ENCODE measurements around the gene CDK3.
"Not testable (repeated sequence)": the region's sequence is repeated elsewhere in the genome, so short reads cannot be mapped to it uniquely, and the experiment has no call there.

Gene CDK3

DNA sequence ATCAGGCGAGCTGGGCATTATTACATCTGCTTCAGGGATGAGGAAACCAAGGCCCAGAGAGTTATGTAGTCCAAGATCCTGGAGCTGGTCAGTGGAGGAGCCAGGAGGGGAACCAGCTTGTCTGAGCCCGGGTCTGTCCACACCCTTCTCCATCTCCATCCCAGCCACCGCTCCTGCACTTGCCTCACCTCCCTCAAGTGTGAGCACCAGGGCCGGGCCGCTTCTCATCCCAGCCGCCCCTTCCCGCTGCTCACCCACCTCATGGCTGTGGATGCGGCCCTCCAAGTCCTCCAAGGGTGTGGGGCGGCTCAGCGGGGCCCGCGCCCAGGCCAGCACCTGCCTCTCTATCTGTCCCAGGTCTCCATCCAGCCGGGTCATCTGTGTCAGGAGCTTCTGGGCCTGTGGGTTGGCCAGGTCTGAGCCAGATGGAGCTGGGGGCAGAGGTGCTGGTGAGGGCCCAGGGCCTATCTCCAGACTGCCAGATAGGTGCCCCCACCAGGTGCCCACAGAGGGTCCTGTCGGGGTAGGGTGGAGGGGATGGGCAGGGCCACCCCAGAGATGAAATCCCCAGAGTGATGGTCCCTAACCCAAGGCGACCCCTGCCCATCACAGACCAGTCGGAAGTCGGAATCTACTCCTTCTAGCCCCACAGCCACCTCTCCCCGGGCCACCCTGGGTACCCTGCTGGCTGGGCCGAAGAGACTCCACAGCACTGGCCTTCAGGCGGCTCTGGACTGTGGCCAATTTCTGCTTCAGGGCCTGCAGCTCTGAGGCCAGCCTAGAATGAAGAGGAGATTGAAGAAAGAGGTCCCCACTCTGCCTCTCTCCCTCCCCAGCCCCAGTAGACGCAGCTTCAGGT lies 17.1 kb downstream of the CDK3 start:
- no peak for DNase-seq

DNA sequence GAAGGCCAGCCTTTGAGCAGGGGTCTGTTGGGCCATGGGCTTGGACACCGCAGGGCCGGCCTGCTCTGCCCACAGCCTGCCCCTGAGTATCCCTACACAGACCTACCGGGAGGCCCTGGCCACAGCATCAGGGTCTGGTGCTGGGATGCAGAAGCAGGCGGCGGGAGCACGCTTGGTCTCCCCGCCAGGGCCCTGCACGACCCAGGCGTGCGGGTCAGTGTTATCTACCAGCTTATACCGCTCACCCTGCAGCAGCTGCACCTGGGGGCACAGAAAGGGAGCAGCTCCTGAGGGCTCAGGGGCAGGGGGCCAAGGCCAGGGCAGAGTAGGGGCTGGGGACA lies 17.7 kb downstream of the CDK3 start:
- DNase-seq: no peak

DNA sequence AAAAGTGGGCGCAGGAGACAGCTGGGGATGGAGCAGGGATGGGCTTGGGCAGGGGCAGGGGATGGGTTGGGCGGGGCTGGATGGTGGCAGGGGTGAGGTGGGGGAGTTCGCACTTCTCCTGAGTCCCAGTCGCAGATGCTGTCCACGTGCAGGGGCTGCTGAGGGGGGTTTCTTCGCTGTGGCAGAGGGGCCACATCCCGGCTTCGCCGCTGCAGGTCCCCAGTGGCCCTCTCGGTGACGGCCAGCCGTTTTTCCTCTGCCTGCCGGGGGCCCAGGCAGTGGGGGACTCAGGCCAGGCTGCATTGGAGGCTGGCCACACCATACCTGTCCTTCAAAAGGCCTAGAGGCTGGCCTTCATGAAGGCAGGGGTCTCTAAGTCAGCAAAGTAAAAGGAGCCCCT lies 18.1 kb downstream of the CDK3 start:
- no peak for DNase-seq

DNA sequence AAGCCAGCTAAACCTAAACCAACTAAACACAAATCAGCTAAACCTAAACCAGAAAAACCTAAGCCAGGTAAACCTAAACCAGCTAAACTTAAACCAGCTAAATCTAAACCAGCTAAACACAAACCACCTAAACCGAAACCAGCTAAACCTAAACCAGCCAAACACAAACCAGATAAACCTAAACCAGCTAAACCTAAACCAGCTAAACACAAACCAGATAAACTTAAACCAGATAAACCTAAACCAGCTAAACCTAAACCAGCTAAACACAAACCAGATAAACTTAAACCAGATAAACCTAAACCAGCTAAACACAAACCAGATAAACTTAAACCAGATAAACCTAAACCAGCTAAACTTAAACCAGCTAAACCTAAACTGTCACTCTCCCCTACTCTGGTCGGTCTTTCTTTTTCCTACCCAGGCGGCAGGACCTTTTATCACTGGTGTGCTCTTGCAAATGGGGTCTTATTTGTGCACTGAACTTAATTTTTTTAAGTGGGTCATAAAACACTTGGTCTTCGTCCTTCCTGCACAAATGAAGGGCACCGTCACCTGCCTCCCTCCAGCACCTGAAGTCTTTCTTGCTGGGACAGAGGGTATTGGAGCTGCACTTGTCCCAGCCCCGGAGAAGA lies 19.3 kb downstream of the CDK3 start:
- DNase-seq: no peak

DNA sequence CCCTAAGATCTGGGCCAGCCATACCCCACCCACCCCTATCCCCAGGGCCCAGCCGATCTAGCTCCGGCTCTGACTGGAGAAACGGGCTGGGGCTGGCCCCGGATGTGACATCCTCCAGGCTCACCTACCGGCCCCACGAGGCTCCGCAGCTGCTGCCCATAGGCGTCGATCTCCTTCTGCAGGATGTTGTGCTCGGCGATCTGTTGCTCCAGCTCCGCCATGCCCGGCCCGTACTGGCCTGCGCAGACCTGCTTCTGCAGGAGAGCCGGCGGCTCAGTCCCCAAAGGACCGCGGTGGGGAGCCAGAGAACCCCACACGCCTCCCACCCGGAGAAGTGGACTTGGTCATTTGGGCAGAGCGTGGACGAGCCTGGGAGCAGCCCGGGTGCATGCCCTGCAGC lies 21.6 kb downstream of the CDK3 start:
- DNase-seq: no peak

DNA sequence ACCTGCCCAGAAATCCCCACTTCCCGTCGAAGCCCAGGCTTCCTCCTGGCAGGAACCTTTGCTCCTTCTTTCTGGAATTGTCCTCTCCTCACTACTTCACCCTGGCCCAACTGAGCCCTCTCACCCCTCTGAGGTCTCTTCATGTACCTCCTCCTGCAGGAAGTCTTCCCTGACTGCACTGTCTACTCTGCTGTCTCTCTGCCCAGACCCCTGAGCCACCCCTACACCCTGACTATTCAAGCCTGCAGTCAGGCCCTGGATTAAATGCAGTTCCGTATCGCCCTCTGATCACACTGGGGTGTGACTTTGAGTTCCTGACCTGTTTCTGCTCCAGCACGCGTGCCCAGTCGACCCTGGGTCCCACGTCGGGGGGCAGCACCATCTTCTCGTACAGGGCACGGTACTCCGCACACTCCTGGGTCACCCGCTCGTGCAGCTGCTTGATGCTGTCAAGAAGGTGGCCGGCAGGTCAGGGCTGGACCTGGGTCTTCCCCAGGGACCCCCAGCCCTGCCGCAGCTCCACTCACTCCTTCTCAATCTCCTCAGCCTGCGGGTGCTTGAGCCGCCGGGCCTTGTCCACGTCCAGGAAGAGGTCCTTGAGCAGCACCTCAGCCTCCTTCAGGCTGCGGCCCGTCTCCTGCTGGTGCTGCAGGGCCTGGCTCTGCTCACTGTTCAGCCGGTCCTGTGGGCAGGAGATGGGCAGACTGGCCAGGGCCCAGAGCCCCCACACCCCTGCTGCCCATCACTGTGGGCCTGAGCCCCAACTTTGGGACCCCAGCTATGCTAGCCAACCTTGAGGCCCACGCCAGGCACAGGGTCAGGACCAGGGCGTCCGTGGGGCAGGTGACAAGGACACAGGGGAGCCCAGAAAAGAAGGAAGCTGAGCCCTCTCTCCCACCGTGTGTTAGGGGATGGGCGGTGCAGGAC lies 22.6 kb downstream of the CDK3 start:
- no peak for DNase-seq

DNA sequence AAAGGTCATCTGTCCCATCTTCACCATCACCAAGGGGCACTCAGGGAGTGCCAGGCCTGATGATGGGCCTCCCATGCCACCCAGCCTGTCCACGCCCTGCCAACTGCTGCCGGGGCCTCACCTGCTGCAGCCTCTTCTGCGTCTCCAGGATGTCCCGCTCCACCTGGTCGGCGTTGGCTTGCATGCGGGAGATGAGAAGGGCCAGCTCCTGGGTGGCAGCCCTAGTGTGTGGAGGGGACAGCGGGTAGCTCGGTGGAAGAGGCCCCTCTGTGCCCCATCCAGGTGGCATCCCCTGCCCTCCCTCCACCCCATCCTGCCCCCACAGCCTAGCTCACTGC lies 23.2 kb downstream of the CDK3 start:
- DNase-seq: no peak

DNA sequence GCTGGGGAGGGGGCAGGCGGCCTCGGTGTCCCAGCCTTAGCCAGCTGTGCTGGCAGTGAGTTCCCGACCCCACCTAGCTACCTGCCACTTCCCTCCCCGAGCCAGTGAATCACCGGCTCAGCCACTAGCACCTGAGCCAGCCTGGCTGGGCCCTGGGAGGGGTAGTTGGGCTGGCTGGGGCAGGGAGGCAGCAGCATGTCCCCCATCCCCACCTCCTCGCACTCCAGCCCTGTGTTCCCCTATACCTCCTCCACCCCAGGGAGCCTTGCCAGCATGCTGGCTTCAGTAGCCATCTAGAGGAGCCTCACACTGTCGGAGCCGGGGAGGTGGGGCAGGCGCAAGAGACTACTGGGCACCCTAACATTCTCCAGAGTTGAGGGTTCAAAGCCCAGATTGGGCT lies 23.7 kb downstream of the CDK3 start:
- no peak for DNase-seq

DNA sequence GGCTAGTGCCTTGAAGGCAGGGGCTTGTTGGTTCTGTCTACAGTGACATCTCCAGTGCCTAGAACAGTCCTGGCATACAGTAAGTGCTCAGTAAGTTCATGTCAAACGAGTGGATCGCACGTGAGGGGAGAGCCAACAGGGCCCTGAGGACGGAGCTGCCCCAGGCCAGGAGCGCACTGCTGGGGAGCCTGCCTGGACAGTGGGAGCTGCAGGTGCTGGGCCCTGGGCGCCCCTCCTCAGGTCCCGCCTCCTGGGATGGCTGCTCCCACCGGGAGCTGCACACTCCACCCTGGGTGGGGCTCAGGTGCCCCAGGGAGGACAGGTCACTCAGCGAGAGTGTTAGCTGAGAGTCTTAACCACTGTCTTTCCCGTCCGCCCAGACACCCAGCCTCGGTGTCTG lies 24.6 kb downstream of the CDK3 start:
- DNase-seq: no peak

DNA sequence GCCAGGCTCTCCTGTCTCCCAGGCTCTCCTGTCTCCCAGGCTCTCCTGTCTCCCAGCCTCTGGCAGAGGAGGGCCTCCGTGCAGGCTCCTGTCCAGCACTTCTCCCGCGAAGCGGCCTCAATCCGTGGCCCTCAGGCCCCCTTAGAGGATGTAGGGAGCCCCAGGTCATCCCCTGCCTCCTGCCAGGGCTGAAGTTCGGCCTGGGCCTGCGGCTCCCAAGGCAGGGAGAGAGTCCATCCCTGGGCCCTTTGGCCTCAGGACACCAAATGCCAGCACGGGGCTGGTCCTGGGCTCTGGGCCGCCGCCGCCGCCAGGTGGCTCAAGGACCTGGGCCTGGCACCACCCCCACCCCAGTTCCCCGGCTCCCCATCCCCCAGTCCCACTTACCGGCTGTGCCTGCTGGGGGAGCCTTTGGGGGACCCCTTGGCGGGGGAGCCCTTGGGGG lies 26.1 kb downstream of the CDK3 start:
- no peak for DNase-seq

DNA sequence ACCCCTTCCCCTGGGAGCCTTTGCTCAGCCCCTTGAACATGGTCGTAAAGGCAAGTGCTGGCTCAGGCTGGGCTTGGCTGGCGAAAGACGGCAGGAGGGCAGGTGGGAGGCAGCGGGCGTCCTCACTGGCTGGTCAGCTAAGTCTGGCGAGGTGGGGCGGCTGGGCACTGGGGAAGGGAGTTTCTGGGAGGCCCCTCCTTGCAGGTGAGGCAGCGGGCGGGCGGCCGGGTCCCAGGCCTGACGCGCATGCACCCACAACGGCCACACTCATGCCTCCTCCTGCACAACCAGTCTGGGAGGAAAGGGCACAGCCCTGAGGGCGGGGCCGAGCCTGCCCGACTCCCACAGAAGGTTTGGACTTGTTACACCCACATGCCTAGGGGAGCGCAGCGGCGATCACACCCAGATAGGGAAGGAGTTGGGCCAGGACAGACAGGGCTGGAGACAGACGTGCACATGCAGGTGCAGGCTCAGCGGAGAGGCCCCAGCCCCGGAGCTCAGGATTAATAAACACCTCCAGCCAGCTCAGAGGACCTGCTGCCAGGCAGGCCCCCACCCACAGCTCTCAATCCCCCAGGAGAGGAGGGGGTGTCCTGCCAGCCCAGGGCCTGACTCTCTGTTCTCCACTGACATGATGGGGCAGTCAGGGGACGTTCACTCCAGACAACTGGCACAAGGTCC lies 26.6 kb downstream of the CDK3 start, which contains the start of gene EVPL:
Gene EVPL, minus strand, starts transcription at position 148 of the 681 bp plus-strand sequence. Its CDS starts 108 bp downstream, at position 40.
- no peak for DNase-seq

DNA sequence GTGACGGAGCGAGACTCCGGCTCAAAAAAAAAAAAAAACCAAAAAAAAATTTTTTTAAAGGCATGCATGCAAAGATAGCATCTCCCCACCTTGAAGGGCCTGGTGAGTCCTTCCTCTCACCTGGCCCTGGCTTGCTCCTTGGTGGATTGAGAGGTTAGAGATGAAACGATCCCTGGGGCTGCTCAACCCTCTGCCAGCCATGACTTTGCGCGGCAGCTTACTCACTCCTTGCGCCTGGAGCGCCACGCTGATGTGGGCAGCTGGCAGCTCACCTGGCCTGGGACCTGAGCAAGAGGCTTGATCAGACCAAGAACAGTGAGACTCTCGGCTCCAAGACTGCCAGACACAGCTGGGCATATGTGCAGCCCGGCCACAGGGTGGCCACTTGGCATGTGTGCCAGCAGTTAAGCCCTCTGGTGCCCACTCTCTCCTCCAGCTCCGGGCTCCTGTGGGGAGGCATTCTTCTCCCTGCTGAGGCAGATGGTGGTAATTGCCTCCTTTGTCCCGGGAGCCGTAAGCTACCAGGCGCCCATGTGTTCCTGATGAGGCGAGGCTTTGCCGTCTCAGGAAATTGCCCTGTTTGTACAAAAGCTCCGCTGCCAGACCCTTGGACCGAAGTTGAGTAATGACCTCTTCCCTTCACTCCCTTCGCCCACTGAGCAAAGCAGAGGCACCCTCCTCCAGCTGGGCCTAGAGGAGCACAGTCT lies 31.6 kb downstream of the CDK3 start:
- peak; percentile 79 to 88 for DNase-seq

DNA sequence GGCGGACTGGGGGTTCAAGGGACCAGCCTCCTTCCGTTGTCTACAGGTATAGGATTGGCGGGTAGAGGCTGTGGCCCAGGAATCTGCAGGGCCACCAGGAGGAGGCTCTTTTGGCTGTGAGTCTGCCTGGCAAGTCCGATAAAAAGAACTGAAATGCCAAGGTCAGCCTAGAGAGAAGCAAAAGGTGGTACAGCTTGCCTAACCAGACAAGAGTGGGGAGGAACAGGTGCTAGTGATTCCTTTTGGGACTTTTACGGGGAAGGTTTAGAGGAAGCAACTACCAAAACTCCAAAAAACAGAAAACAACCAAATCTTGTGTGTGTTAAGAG lies 32.1 kb downstream of the CDK3 start:
- DNase-seq: no peak

DNA sequence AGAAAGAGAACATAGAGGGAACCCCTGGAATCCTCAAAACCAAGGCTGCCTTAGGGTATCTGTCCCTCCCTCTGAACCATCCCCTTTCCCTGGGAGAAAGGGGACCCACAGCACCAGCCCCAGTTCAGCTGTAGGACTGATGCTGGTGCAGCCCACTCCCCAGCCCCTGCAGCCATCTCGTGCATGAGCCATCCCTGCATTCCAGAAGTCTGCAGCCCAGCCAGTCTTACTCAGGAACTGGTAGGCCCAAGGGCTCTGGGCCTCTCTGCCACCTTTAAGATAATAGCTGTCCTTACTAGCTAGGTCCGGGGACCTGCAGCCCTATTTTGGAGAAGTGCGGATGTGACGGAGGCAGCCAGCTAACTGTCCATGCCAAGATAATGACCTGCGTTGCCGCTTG lies 32.5 kb downstream of the CDK3 start:
- DNase-seq: no peak

DNA sequence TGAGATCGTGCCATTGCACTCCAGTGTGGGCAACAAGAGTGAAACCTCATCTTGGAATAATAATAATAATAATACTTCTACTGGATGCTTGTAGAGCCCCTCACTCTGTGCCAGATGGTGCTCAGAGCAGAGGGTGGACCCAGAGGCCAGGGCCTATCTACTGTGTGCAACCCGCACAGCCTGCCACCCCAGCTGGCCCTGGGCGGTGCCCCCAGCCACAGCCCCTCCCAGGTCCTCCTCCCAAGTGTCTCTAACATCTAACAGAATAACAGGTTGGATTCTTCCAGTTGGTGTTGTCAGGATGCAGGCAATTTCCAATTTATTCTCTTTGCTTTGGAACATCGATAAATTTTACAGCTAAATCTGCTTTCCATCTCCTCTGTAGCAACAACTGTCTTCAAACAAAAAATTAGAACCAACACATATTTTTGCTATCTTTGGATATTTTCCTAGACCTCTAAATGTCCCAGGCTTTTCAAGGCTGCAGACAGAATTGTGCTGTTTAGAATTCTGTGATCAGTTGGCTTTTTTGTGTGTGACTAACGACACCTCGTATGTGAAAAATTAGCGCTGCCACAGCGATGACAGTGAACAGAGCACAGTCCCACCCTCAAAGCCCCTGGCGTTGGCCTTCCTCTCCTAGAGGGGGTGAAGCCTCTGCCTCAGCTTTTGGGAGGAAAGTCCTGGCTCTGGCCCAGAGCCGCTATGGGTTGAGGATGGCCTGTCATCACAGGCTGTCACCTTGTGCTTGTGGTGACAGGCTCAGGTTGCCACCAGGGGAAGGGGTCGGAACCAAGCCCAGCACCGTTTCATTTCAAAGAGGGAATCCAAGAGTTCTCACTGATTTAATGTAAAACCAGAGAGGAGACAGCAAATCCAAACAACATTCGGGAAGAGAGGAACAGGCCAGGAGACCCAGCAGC lies 34.0 kb downstream of the CDK3 start:
- no peak for DNase-seq

DNA sequence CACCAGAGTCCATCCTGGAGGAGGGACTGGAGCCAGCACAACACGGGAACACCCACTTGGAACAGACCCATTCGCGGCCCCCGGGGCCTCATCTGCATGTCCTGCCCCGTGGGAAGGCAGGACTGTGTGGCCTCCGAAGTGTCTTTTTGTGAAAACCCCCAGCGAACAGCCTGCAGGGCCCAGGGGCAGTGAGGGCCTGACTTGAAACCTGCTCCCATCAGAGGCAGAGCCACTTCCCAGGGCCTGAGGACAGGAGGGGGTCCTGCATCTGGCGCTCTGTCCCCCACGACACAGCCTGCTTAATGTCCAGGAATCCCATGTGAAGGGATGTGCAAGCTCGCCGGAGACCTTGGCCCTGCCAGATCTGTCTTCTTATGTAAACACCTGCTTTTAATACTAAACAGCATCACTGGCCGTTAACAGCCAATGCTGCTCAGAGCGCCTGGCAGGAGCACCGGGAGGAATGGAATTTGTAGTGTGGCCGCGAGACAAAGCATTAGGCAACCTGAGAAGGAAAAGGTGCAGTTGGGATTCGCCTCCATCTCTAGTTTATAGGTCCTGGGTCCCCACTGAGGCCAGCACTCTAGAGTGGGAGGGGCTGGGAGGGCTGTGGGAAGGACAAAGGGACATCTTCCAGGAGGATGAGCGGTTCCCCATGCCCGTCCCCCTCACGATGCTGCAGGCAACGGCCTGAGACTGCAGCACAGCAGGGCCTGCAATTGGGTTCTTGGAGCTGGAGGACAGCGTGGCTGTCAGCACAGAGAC lies 36.0 kb downstream of the CDK3 start:
- DNase-seq: peak in 1 of 2 experiments; percentile 33

DNA sequence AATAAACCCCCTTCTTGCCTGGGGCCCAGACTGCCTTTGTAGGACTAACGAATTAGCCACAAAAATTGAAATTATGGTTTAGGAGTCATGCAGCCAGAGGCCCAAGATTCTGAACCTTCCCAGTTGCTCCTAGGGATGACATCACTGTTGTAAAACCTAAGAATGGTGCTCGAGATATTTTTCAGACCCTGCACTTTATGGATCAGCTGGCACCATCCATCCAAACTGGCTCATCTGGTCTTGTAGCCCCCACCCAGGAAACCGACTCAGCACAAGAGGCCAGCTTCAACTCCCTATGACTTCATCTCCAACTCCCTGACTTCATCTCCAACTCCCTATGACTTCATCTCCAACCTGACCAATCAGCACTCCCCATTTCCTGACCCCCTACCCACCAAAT lies 37.4 kb downstream of the CDK3 start:
- DNase-seq: no peak

DNA sequence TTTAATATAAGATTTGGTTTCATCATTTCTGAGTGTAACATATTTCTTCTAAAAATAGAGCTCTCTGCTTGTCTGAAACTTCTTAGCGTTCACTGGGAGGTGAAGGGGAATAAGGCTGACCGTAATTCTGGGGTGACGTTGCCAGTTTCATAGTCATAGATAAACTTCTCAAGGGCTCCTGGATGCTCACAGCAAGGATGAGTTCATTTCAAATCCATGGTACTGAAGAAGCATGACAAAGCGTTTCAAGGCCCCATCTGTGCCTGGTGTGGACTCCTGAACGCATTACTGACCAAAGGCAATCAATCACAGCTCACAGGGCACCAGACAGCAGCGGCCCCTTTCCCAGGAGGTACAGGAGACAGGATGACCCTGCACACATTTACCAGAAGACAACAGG lies 38.5 kb downstream of the CDK3 start:
- no peak for DNase-seq

DNA sequence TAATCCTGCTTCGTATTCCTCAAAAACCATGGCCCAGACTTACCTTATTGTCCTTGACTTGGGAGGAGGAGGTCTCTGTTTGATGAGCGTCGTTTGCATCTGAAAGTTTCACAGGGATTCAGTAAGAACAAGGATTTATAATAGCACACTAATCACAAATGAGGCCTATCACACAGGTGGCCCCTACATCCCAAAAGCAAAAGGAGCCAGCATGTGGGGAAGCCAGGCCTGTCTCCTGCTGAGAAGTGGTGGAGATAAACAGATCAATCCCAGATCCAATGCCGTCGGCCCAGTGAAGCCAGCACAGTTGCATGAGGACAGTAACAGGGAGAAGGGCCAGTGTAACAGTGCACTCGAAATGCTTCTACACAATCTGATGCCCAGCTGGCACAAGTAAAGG lies 39.7 kb downstream of the CDK3 start:
- no peak for DNase-seq

DNA sequence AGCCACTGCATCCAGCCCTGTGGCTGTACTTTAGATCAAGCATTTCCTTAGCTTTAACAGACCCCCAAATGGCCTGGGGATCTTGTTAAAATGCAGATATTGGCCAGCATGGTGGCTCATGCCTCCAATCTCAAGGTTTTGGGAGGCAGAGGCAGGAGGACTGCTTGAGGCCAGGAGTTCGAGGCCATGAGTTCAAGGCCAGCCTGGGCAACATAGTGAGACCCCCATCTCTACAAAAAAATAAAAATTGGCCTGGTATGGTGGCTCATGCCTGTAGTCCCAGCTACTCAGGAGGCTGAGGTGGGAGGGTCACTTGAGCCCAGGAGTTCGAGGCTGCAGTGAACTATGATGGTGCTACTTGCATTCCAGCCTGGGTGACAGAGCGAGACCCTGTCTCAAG lies 42.2 kb downstream of the CDK3 start:
- DNase-seq: not testable (repeated sequence)
